Renal cortical epithelial cell (primary cell): ENCODE data around the gene ATP2A3. TPM values are rescaled to one million over a fixed set of nuclear protein-coding genes. Genes with fewer than 3 reads are reported as not detected.

Experiments
- DNase-seq: peaks from one replicate; pipeline ENCODE4 v3.0.0-alpha.2; 2011; ENCODE audit warnings: low read depth
- total RNA-seq: library from RNA; depleted of rRNA; stranded (reverse); fragments of >200 nt; gene quantifications from 2 replicates; pipeline ENCODE4 v1.2.3, GENCODE V29; 2014

ATP2A3 gene
- total RNA-seq, 1 donor from 2014 or later, result 0.30 TPM

GRCh38 chr17:3912827-3913226 lies 51.4 kb downstream of the ATP2A3 start:
- DNase-seq, result no peak

- DNase-seq, result no peak
These were observed 52.8 kb downstream of the ATP2A3 start for GRCh38 chr17:3911271-3912053.

- no peak for DNase-seq
These were observed 53.6 kb downstream of the ATP2A3 start for GRCh38 chr17:3910420-3911270.

- no peak for DNase-seq
These were observed 55.0 kb downstream of the ATP2A3 start for GRCh38 chr17:3909257-3909656.

GRCh38 chr17:3907483-3908216 lies 56.6 kb downstream of the ATP2A3 start:
- DNase-seq, result no peak

GRCh38 chr17:3906881-3907280 lies 57.4 kb downstream of the ATP2A3 start:
- no peak for DNase-seq

GRCh38 chr17:3905017-3905520 lies 59.2 kb downstream of the ATP2A3 start:
- DNase-seq, result no peak

GRCh38 chr17:3904501-3904900 lies 59.7 kb downstream of the ATP2A3 start:
- no peak for DNase-seq

- no peak for DNase-seq
These were observed 60.4 kb downstream of the ATP2A3 start for GRCh38 chr17:3903881-3904290.

- DNase-seq, result no peak
These were observed 61.0 kb downstream of the ATP2A3 start for GRCh38 chr17:3903051-3903825.

- DNase-seq, result no peak
These were observed 63.6 kb downstream of the ATP2A3 start for GRCh38 chr17:3900646-3901045.

GRCh38 chr17:3897731-3898130 lies 66.5 kb downstream of the ATP2A3 start:
- no peak for DNase-seq

- no peak for DNase-seq
These were observed 67.3 kb downstream of the ATP2A3 start for GRCh38 chr17:3896968-3897235.

- DNase-seq, result no peak
These were observed 67.9 kb downstream of the ATP2A3 start for GRCh38 chr17:3896108-3896967.

GRCh38 chr17:3895354-3895753 lies 68.9 kb downstream of the ATP2A3 start:
- no peak for DNase-seq

- DNase-seq, result peak; percentile 75
These were observed 69.3 kb downstream of the ATP2A3 start for GRCh38 chr17:3894911-3895343.

- DNase-seq, result no peak
These were observed 70.0 kb downstream of the ATP2A3 start for GRCh38 chr17:3894188-3894587.

- DNase-seq, result no peak
These were observed 70.5 kb downstream of the ATP2A3 start for GRCh38 chr17:3893720-3894116.

- DNase-seq, result peak; percentile 27
These were observed 71.1 kb downstream of the ATP2A3 start, which contains the start of gene CAMKK1 for GRCh38 chr17:3893003-3893719. Gene CAMKK1 (minus strand): TSS chr17:3893053. CDS start chr17:3885687, 7,366 bp downstream.
